Mesothelial cell of epicardium (in vitro differentiated cells): Measurements from ENCODE around the gene TMPRSS5. TPM values are rescaled to one million over a fixed set of nuclear protein-coding genes. Genes with fewer than 3 reads are reported as not detected.

Experiments
- DNase-seq, 2 experiments: peaks; one replicate each; pipeline ENCODE4 v3.0.0; 2021; ENCODE audit warnings: low spot score in 2 of 2; ENCODE audit not compliant: unreplicated experiment in 2 of 2
- H3K27ac Mint-ChIP-seq: 2 replicates; pipeline ENCODE4 v1.8.0; 2021; ENCODE audit warnings: mixed read lengths
- H3K27me3 Mint-ChIP-seq: 2 replicates; pipeline ENCODE4 v1.8.0; 2021; ENCODE audit warnings: low read depth, mixed read lengths
- H3K36me3 Mint-ChIP-seq: 2 replicates; pipeline ENCODE4 v1.8.0; 2021; ENCODE audit warnings: mixed read lengths
- H3K4me1 Mint-ChIP-seq: 2 replicates; pipeline ENCODE4 v1.8.0; 2021; ENCODE audit warnings: mixed read lengths
- H3K4me3 Mint-ChIP-seq: 2 replicates; pipeline ENCODE4 v1.8.0; 2021; ENCODE audit warnings: mild to moderate bottlenecking, moderate library complexity, mixed read lengths
- H3K9me3 Mint-ChIP-seq: 2 replicates; pipeline ENCODE4 v1.8.0; 2021; ENCODE audit warnings: mixed read lengths
- total RNA-seq: library from RNA; stranded (reverse); gene quantifications from 3 replicates; pipeline ENCODE4 v1.2.1, GENCODE V29; 2021
- TF ChIP-seq, protein P1 (sequence below): fragments of 200-600 bp; sonication (generic); IDR thresholded peaks from one replicate; pipeline ENCODE4 v1.5.0; 2021; ENCODE audit warnings: antibody characterized with exemption; ENCODE audit not compliant: unreplicated experiment

Gene TMPRSS5
- total RNA-seq, 1 donor from 2014 or later, result 3.5 TPM

DNA sequence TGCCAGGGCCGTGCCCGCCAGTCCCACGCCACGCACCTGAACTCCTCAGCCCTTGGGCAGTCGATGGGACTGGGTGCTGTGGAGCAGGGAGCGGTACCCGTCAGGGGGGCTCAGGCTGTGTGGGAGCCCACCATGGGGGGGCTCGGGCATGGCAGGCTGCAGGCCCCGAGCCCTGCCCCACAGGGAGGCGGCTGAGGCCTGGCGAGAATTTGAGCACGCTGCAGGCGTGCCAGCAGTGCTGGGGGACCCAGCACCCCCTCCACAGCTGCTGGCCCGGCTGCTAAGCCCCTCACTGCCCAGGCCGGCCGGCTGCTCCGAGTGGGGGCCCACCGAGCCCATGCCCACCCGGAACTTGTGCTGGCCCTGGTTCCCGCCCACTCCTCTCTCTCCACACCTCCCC is 56.8 kb downstream of the TMPRSS5 start:
- no peaks in the 10 kb centered on the region for H3K36me3 Mint-ChIP-seq
- TF ChIP-seq, protein P1, sequence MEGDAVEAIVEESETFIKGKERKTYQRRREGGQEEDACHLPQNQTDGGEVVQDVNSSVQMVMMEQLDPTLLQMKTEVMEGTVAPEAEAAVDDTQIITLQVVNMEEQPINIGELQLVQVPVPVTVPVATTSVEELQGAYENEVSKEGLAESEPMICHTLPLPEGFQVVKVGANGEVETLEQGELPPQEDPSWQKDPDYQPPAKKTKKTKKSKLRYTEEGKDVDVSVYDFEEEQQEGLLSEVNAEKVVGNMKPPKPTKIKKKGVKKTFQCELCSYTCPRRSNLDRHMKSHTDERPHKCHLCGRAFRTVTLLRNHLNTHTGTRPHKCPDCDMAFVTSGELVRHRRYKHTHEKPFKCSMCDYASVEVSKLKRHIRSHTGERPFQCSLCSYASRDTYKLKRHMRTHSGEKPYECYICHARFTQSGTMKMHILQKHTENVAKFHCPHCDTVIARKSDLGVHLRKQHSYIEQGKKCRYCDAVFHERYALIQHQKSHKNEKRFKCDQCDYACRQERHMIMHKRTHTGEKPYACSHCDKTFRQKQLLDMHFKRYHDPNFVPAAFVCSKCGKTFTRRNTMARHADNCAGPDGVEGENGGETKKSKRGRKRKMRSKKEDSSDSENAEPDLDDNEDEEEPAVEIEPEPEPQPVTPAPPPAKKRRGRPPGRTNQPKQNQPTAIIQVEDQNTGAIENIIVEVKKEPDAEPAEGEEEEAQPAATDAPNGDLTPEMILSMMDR, result no peak
- H3K4me3 Mint-ChIP-seq, result no peak overlapping the region
- peaks cover 16% of the 10 kb centered on the region for H3K4me1 Mint-ChIP-seq
- no peak for DNase-seq
- H3K9me3 Mint-ChIP-seq, result no peaks in the 10 kb centered on the region
- no peaks in the 10 kb centered on the region for H3K27me3 Mint-ChIP-seq
- no peak overlapping the region for H3K27ac Mint-ChIP-seq

DNA sequence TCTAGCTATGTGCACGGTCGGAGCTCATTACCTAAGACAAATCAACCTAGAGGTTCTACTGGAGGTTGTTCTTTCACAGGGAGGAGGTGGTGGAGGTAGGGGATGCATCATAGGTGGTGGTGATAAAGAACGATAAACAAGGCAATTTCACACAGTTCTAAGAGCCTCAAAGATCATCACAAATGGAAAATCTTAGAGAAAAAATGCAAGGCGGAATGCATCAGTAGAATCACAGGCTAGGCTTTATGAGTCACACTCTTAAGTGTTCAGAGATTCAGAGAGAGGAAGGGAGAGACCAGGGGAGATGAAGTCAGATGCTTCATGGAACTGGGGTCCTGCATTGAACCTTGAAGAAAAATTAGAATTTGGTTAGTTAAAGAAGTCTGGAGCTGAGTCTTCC is 58.3 kb downstream of the TMPRSS5 start:
- no peaks in the 10 kb centered on the region for H3K9me3 Mint-ChIP-seq
- H3K27ac Mint-ChIP-seq, result no peak overlapping the region
- no peak for DNase-seq
- H3K4me3 Mint-ChIP-seq, result no peak overlapping the region
- TF ChIP-seq, protein P1, result no peak
- no peaks in the 10 kb centered on the region for H3K36me3 Mint-ChIP-seq
- peaks cover 16% of the 10 kb centered on the region for H3K4me1 Mint-ChIP-seq
- H3K27me3 Mint-ChIP-seq, result no peaks in the 10 kb centered on the region

DNA sequence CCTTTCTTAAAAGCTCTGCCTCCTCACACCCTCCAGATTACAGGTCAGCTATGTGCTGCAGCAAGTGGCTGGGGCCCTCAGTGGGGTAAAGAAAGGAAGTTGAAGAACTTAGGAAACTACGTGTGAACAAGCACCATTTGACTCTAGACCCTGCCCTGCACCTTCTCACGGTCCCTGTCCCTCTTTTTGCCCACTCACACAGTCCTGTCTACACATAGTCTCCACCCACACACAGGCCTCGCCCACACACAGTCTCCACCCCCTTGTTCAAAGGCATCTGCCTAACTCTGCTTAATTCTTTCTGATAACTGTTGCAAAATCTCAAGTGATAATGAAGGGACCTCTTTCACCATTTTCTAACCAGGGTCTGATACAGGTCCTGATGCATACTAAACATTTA is 59.0 kb downstream of the TMPRSS5 start:
- Mint-ChIP-seq H3K4me3 (no peak overlapping the region), H3K9me3 (no peaks in the 10 kb centered on the region), H3K4me1 (peaks cover 16% of the 10 kb centered on the region), H3K27me3 (no peaks in the 10 kb centered on the region), H3K27ac (no peak overlapping the region), H3K36me3 (no peaks in the 10 kb centered on the region)
- no peak for DNase-seq
- TF ChIP-seq, protein P1, result no peak

DNA sequence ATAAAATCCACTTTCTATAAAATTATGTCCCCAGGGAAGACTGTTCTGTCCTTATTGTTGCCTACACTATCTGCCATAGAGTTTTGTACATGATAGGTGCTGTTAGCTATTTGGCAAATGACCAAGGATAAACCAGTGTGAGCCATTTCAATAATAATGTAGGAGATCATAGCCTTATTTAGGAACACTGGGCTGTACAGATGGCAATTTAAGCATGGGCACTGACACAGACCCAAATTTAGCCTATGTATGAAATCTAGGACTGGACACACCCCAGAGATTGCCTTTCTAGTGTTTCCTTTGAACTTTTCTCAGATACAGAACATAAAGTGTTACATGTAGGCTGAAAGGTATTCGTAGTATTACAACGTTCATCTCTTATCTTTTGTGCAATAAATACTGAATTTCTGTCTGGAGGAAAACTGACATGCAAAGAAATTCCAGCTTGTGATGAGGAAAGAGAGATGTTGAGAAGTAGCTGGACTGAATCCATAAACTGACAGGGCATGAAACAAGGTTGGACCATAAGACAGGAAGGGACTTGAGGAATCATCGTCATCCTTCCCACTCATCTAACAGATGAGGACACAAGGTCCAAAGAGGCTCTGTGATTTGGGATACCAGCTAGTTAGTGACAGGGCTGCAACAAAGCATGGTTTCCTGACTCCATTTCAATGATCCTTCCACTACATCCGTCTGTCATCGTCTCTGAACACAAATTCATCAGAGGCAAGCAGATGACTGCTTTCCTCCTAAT is 60.3 kb downstream of the TMPRSS5 start:
- Mint-ChIP-seq H3K4me1 (peaks cover 16% of the 10 kb centered on the region), H3K27ac (no peak overlapping the region), H3K9me3 (no peaks in the 10 kb centered on the region), H3K4me3 (no peak overlapping the region), H3K27me3 (no peaks in the 10 kb centered on the region), H3K36me3 (no peaks in the 10 kb centered on the region)
- TF ChIP-seq, protein P1, result no peak
- no peak for DNase-seq

DNA sequence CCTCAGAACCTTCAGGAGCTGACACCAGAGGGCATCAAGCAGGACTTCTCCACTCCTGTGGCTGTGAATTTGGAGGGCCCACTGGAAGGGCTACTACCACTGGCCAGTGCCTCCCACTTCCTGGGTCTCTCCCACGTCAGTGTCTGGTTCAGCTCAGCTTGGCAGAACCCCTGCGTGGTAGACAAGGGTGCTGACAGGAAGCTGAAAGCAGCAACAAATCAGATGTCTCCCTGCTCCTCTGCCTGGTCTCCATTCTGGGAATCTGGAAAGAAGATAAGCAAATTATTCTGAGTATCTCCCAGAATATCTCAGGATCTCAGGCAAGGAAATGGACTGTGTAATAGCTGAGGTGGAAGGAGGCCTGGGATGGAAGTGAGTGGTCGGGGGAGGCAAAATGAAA is 61.5 kb downstream of the TMPRSS5 start:
- H3K27ac Mint-ChIP-seq, result no peak overlapping the region

More for the DNA sequence above, 61.5 kb downstream of the TMPRSS5 start:
- no peak for DNase-seq
- H3K4me1 Mint-ChIP-seq, result peaks cover 16% of the 10 kb centered on the region
- H3K27me3 Mint-ChIP-seq, result no peaks in the 10 kb centered on the region
- TF ChIP-seq, protein P1, result no peak
- no peak overlapping the region for H3K4me3 Mint-ChIP-seq
- no peaks in the 10 kb centered on the region for H3K9me3 Mint-ChIP-seq
- no peaks in the 10 kb centered on the region for H3K36me3 Mint-ChIP-seq
